Measurements from ENCODE around the gene SYT12.

GRCh38 chr11:67016550-67016949 is 6.4 kb upstream of the SYT12 start:
- TF ChIP-seq CTCF (conservative IDR thresholded peaks at IDR 0.05; ENCODE audit: low read length) = no peak
- no peak for TF ChIP-seq EZH2phosphoT487 (IDR thresholded peaks at IDR 0.05; ENCODE audit: borderline replicate concordance, low read depth, low read length)

Measured in OCI-LY7 (cell line).